Heart left ventricle (tissue), 16 donors: Measurements from ENCODE around the gene FAM171A1. TPM values are rescaled to one million over a fixed set of nuclear protein-coding genes. Genes with fewer than 3 reads are reported as not detected.

ENCODE experiments used
- ATAC-seq, 4 donors: fragments of 200-7000 bp; cut with Tn5 transposase; one replicate each; pipeline ENCODE4 v1.9.1; 2020 to 2022; ENCODE audit warnings: moderate library complexity in 4 of 4, mild to moderate bottlenecking in 3 of 4, moderate number of reproducible peaks in 1 of 4
- DNase-seq, 5 donors: peaks; one replicate each; pipeline ENCODE4 v3.0.0-alpha.2; 2020
- H3K27ac ChIP-seq, 12 donors: fragments of 200-600 bp; sonication (generic) in 4 of 12; one replicate each; pipeline versions ENCODE4 v1.5.0 to v1.8.0; 2016 to 2022; ENCODE audit warnings: mild to moderate bottlenecking in 2 of 12
- H3K27me3 ChIP-seq, 9 donors: fragments of 200-600 bp; sonication (generic) in 2 of 9; one replicate each; pipeline versions ENCODE4 v1.5.1 to v1.8.0; 2016 to 2022; ENCODE audit warnings: mild to moderate bottlenecking in 3 of 9
- H3K36me3 ChIP-seq, 9 donors: fragments of 200-600 bp; sonication (generic) in 2 of 9; one replicate each; pipeline versions ENCODE4 v1.5.0 to v1.8.0; 2018 to 2022; ENCODE audit warnings: mild to moderate bottlenecking in 2 of 9
- H3K4me1 ChIP-seq, 12 donors: fragments of 200-600 bp; sonication (generic) in 4 of 12; one replicate each; pipeline versions ENCODE4 v1.5.0 to v1.8.0; 2016 to 2022; ENCODE audit warnings: mild to moderate bottlenecking in 3 of 12
- H3K4me3 ChIP-seq, 12 donors: fragments of 200-600 bp; sonication (generic) in 4 of 12; one replicate each; pipeline versions ENCODE4 v1.5.0 to v1.8.0; 2017 to 2022; ENCODE audit warnings: mild to moderate bottlenecking in 9 of 12, moderate library complexity in 4 of 12
- H3K9me3 ChIP-seq, 12 donors: fragments of 200-600 bp; sonication (generic) in 4 of 12; one replicate each; pipeline versions ENCODE4 v1.5.0 to v1.8.0; 2016 to 2022; ENCODE audit warnings: mild to moderate bottlenecking in 1 of 12
- CTCF ChIP-seq, 12 donors: fragments of 200-600 bp; sonication (generic) in 4 of 12; IDR thresholded peaks; one replicate each; pipeline versions ENCODE4 v1.5.0 to v1.8.0; 2018 to 2022; ENCODE audit warnings: antibody characterized with exemption in 12 of 12, mild to moderate bottlenecking in 5 of 12
- POLR2A ChIP-seq, 2 donors: fragments of 450-650 bp; IDR thresholded peaks; one replicate each; pipeline ENCODE4 v1.6.1; 2017; ENCODE audit warnings: antibody characterized with exemption in 2 of 2, mild to moderate bottlenecking in 2 of 2, moderate library complexity in 2 of 2
- WGBS, 4 donors: extraction: QIAGEN DNeasy Blood & Tissue Kit in 2 of 4; methylation state at CpG; one replicate each; pipeline versions ENCODE4 v1.1.5 to v1.1.7; 2013 to 2018; 5-methylcytosine and 5-hydroxymethylcytosine counted together
- intact Hi-C, 10 donors: fragments of 100-400 bp; cut with DNase I; formaldehyde crosslinking; loops; one replicate each; pipeline versions ENCODE4 v1.11.1 to v1.14.2; 2022
- polyA plus RNA-seq, 2 donors: library from polyadenylated mRNA; stranded (reverse); fragments of 200-250 nt; gene quantifications; one replicate each; pipeline ENCODE4 v1.2.3, GENCODE V29; 2013
- total RNA-seq, 9 donors: library from RNA; depleted of rRNA in 2 of 9; stranded (reverse); fragments of >200 nt in 2 of 9; fragmentation: NEBNext Ultra II Directional in 3 of 9; extraction: Animal tissue kit (Norgen Biotek cat#: 25700) in 3 of 9; gene quantifications; one replicate each; pipeline versions ENCODE4 v1.1.0 to v1.2.4, GENCODE V29; 2016 to 2023
- donor health status: ischemic (EF 13 %, LVEDD 7.1; RV severe dilation, severe dysfunction).
- donor health status: healthy with polysubstance abuse.
- donor health status: DM: no; HTN: yes; CAD: no.
- donor health status: DM: no; HTN: no; CAD: no.
- donor health status: ischemic (EF 25% LVEDD 6.9; RV normal size, moderate dysfunction).
- donor health status: ischemic (EF 25% LVEDD 5.7; RV mildly dilated, moderate dysfunction).
- donor health status: healthy.
- donor health status: DM: yes; HTN: yes; CAD: no.
- donor health status: ischemic (EF 35%, LVEDD 5.7; RV mildly dilated, moderate dysfunction).
- donor health status: nonischemic (EF 11% LVEDD 7.7; RV severe dilation, severe dysfunction).
- donor health status: DM: yes; HTN: yes; CAD: no.
- donor health status: PGD.
- donor health status: ischemic (EF 29% LVEDD 5.4; RV normal size, mild dysfunction).
- donor health status: nonischemic (EF 23%, LVEDD 6.1; RV moderate dilation, normal function).

Gene FAM171A1
- total and polyA plus RNA-seq, 11 donors = 4.1 to 18.0 (median 9.8) TPM

GRCh38 chr10:15232279-15232678 is 138.8 kb downstream of the FAM171A1 start:
- H3K9me3 ChIP-seq = no peaks in the 10 kb centered on the region
- H3K27ac ChIP-seq = no peak overlapping the region
- H3K36me3 ChIP-seq = no peaks in the 10 kb centered on the region
- WGBS, 4 donors = 80 to 93% (median 90%) methylated on average over 8 of the region's 8 CpGs
- no peaks in the 10 kb centered on the region for H3K27me3 ChIP-seq
- intact Hi-C loops = no loop called here
- TF ChIP-seq POLR2A (IDR thresholded peaks at IDR 0.05) (no peak), CTCF (IDR thresholded peaks at IDR 0.05) (no peak)
- ATAC-seq = no peak
- no peak overlapping the region for H3K4me3 ChIP-seq
- DNase-seq = no peak
- H3K4me1 ChIP-seq = peaks cover 0 to 5% (median 0%) of the 10 kb centered on the region in 12 donors

- intact Hi-C loops = no loop called here
- no peaks in the 10 kb centered on the region for H3K9me3 ChIP-seq
- no peak for DNase-seq
- 94 to 97% (median 95%) methylated on average over 11 of the region's 11 CpGs for whole genome bisulfite sequencing, 4 donors
- no peak overlapping the region for H3K4me3 ChIP-seq
- no peak overlapping the region for H3K27ac ChIP-seq
- no peaks in the 10 kb centered on the region for H3K4me1 ChIP-seq
- H3K27me3 ChIP-seq = no peaks in the 10 kb centered on the region
- ATAC-seq = no peak
- TF ChIP-seq CTCF (IDR thresholded peaks at IDR 0.05) = no peak
- no peak for TF ChIP-seq POLR2A (IDR thresholded peaks at IDR 0.05)
- no peaks in the 10 kb centered on the region for H3K36me3 ChIP-seq
Measured at GRCh38 chr10:15231426-15231825, 139.7 kb downstream of the FAM171A1 start.

- no peak for ATAC-seq
- no peaks in the 10 kb centered on the region for H3K27me3 ChIP-seq
- no peak for DNase-seq
- 58 to 65% (median 59%) methylated on average over 3 of the region's 3 CpGs for WGBS, 4 donors
- no peaks in the 10 kb centered on the region for H3K4me1 ChIP-seq
- TF ChIP-seq POLR2A (IDR thresholded peaks at IDR 0.05) (no peak), CTCF (IDR thresholded peaks at IDR 0.05) (no peak)
- no peaks in the 10 kb centered on the region for H3K36me3 ChIP-seq
- no peaks in the 10 kb centered on the region for H3K9me3 ChIP-seq
- intact Hi-C loops = no loop called here
- no peak overlapping the region for H3K27ac ChIP-seq
- no peak overlapping the region for H3K4me3 ChIP-seq
Measured at GRCh38 chr10:15230257-15230656, 140.8 kb downstream of the FAM171A1 start.

GRCh38 chr10:15229268-15229667 is 141.8 kb downstream of the FAM171A1 start:
- 92 to 95% (median 93%) methylated on average over 4 of the region's 4 CpGs for WGBS, 4 donors
- intact Hi-C loops = no loop called here

More at GRCh38 chr10:15229268-15229667, 141.8 kb downstream of the FAM171A1 start:
- Histone ChIP-seq H3K4me3 (no peak overlapping the region), H3K27ac (no peak overlapping the region), H3K9me3 (no peaks in the 10 kb centered on the region), H3K36me3 (no peaks in the 10 kb centered on the region), H3K4me1 (no peaks in the 10 kb centered on the region), H3K27me3 (no peaks in the 10 kb centered on the region)
- ATAC-seq (no peak), DNase-seq (no peak)
- TF ChIP-seq POLR2A (IDR thresholded peaks at IDR 0.05) = no peak
- TF ChIP-seq CTCF (IDR thresholded peaks at IDR 0.05) = no peak
